K562 (cell line): ENCODE measurements around the gene ATF3. TPM values are rescaled to one million over a fixed set of nuclear protein-coding genes. Genes with fewer than 3 reads are reported as not detected.

Source experiments
- CAMTA2 ChIP-seq: fragments of 250-450 bp; sonication (Bioruptor Pico); conservative IDR thresholded peaks from 2 replicates; pipeline ENCODE4 v1.5.1; 2022
- CSDE1 ChIP-seq, 2 experiments: fragments of 450-650 bp; IDR thresholded peaks; 2 replicates each; pipeline ENCODE4 v1.6.1; 2016; ENCODE audit warnings: mild to moderate bottlenecking in 1 of 2
- EHMT2 ChIP-seq: fragments of 450-650 bp; IDR thresholded peaks from 2 replicates; pipeline ENCODE4 v1.6.1; 2018; ENCODE audit warnings: antibody characterized with exemption
- HNRNPL ChIP-seq: fragments of 200-400 bp; formaldehyde crosslinking; IDR thresholded peaks from 2 replicates; pipeline ENCODE4 v1.6.1; 2017; ENCODE audit warnings: low read depth, mild to moderate bottlenecking, low read length
- MCM5 ChIP-seq: fragments of 450-650 bp; IDR thresholded peaks from 2 replicates; pipeline ENCODE4 v1.6.1; 2016; ENCODE audit warnings: low read depth
- NUFIP1 ChIP-seq: fragments of 450-650 bp; IDR thresholded peaks from 2 replicates; pipeline ENCODE4 v1.6.1; 2018; ENCODE audit not compliant: partially characterized antibody
- RHOXF2B ChIP-seq: fragments of 250-450 bp; sonication (Bioruptor Pico); conservative IDR thresholded peaks from 2 replicates; pipeline ENCODE4 v1.5.1; 2021
- SAP30 ChIP-seq: fragments of 200-600 bp; sonication (generic); IDR thresholded peaks from 2 replicates; pipeline ENCODE4 v1.6.1; 2012; ENCODE audit warnings: borderline replicate concordance, low read depth, mild to moderate bottlenecking, moderate library complexity, low read length, control low read depth, inconsistent platforms; ENCODE audit not compliant: insufficient read depth, poor library complexity, severe bottlenecking
- SMAD1 ChIP-seq: fragments of 150-350 bp; IDR thresholded peaks from 2 replicates; pipeline ENCODE4 v1.6.1; 2014; ENCODE audit warnings: low read length, low read depth; ENCODE audit not compliant: partially characterized antibody
- TARDBP ChIP-seq: fragments of 450-650 bp; IDR thresholded peaks from 2 replicates; pipeline ENCODE4 v1.6.1; 2016
- TCF7L2 ChIP-seq: fragments of 150-350 bp; IDR thresholded peaks from 2 replicates; pipeline ENCODE4 v1.6.1; 2016; ENCODE audit warnings: low read depth, mild to moderate bottlenecking, low read length, moderate library complexity
- THRB ChIP-seq: fragments of 450-650 bp; formaldehyde crosslinking; conservative IDR thresholded peaks from 2 replicates; pipeline ENCODE4 v1.4.0; 2022; ENCODE audit warnings: mild to moderate bottlenecking, missing genetic modification characterization
- ZNF133 ChIP-seq: fragments of 250-450 bp; sonication (Bioruptor Pico); IDR thresholded peaks from 2 replicates; pipeline ENCODE4 v1.4.0; 2020; ENCODE audit warnings: mild to moderate bottlenecking
- polyA plus RNA-seq, 8 experiments: library from polyadenylated mRNA; depleted of rRNA in 4 of 8; stranded (reverse) in 5 of 8; unstranded in 3 of 8; fragments of >200 nt; fragmentation: Nextera tagmentation in 2 of 8; fragmentation: Illumina TruSeq in 1 of 8; extraction: Ambion mirVana in 2 of 8; extraction: Trizol in 1 of 8; gene quantifications; 2 replicates each; pipeline versions ENCODE4 v1.2.1 to v1.2.3, GENCODE V29; 2011 to 2014; ENCODE audit warnings: inconsistent platforms in 1 of 8, missing spikeins in 1 of 8
- total RNA-seq, 7 experiments: library from RNA; depleted of rRNA in 6 of 7; stranded (reverse); fragments of >200 nt in 6 of 7; fragmentation: Illumina TruSeq in 2 of 7; extraction: Trizol in 2 of 7; gene quantifications; 2 replicates each; pipeline versions ENCODE4 v1.2.1 to v1.2.3, GENCODE V29; 2011 to 2021; ENCODE audit warnings: low replicate concordance in 1 of 7
- TF ChIP-seq, protein P1 (sequence below): IDR thresholded peaks from 2 replicates; pipeline ENCODE4 v1.6.1; 2011; ENCODE audit warnings: borderline replicate concordance, low read depth, mild to moderate bottlenecking, moderate library complexity, low read length; ENCODE audit not compliant: insufficient read depth, poor library complexity, severe bottlenecking
- TF ChIP-seq, protein P2 (sequence below): fragments of 450-650 bp; IDR thresholded peaks from 2 replicates; pipeline ENCODE4 v1.6.1; 2017; ENCODE audit warnings: antibody characterized with exemption, mild to moderate bottlenecking
- TF ChIP-seq, protein P3 (sequence below): sonication (generic); formaldehyde crosslinking; IDR thresholded peaks from 2 replicates; pipeline ENCODE4 v1.8.1; 2023; ENCODE audit warnings: mild to moderate bottlenecking, missing genetic modification reagents

The ATF3 gene
- total and polyA plus RNA-seq, 9 of the 15 experiments (the other 6 are each of a cell fraction or from before 2014, with no cell fraction given), result 3.5 to 28.2 (median 19.8) TPM

DNA sequence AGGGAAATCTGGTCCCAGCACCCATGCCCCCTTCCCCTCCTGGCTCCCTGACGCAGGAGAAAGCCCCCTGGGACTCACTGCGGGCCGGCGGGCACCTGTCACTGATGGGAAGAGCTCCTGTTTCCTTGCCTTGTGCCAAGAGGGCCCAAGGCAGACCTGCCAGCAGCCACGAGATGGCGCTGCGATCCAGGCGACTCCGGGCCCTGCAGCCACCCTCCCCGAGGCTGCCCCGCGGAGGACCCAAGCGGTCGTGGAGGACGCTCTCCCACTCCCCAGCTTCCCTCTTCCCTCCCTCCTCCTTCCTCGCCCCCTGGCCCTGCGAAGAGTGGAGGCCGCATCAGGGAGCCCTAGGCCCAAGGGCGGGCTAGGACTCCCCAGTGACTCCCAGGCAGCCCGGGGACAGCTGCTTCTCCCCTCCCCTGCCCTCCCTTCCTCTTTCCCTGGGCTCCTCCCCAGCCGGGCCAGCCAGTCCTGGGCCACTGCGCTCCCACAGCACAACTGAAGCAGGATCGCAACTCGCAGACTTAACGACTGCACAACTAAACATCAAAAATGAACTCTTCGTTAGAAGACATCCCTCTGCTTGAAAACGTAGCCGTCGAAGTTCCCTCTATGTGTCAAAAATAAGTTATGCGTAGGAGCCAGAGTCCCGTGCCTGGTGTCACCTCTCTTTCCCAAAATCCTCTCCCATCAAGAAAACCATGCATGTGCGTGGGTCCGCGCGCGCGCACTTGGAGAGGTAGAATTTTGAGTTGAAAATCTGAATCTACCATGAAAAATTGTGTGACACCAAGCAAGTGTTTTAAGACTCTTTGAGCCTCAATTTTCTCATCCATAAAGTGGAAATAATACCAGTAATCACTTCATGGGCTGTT, 56.9 kb downstream of the ATF3 start (continued):
- TF ChIP-seq, protein P1, sequence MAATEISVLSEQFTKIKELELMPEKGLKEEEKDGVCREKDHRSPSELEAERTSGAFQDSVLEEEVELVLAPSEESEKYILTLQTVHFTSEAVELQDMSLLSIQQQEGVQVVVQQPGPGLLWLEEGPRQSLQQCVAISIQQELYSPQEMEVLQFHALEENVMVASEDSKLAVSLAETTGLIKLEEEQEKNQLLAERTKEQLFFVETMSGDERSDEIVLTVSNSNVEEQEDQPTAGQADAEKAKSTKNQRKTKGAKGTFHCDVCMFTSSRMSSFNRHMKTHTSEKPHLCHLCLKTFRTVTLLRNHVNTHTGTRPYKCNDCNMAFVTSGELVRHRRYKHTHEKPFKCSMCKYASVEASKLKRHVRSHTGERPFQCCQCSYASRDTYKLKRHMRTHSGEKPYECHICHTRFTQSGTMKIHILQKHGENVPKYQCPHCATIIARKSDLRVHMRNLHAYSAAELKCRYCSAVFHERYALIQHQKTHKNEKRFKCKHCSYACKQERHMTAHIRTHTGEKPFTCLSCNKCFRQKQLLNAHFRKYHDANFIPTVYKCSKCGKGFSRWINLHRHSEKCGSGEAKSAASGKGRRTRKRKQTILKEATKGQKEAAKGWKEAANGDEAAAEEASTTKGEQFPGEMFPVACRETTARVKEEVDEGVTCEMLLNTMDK, result peak; percentile 50
- no peak for TF ChIP-seq EHMT2
- TF ChIP-seq, protein P2, sequence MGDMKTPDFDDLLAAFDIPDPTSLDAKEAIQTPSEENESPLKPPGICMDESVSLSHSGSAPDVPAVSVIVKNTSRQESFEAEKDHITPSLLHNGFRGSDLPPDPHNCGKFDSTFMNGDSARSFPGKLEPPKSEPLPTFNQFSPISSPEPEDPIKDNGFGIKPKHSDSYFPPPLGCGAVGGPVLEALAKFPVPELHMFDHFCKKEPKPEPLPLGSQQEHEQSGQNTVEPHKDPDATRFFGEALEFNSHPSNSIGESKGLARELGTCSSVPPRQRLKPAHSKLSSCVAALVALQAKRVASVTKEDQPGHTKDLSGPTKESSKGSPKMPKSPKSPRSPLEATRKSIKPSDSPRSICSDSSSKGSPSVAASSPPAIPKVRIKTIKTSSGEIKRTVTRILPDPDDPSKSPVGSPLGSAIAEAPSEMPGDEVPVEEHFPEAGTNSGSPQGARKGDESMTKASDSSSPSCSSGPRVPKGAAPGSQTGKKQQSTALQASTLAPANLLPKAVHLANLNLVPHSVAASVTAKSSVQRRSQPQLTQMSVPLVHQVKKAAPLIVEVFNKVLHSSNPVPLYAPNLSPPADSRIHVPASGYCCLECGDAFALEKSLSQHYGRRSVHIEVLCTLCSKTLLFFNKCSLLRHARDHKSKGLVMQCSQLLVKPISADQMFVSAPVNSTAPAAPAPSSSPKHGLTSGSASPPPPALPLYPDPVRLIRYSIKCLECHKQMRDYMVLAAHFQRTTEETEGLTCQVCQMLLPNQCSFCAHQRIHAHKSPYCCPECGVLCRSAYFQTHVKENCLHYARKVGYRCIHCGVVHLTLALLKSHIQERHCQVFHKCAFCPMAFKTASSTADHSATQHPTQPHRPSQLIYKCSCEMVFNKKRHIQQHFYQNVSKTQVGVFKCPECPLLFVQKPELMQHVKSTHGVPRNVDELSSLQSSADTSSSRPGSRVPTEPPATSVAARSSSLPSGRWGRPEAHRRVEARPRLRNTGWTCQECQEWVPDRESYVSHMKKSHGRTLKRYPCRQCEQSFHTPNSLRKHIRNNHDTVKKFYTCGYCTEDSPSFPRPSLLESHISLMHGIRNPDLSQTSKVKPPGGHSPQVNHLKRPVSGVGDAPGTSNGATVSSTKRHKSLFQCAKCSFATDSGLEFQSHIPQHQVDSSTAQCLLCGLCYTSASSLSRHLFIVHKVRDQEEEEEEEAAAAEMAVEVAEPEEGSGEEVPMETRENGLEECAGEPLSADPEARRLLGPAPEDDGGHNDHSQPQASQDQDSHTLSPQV, result no peak
- no peak for TF ChIP-seq NUFIP1
- TF ChIP-seq SMAD1, result no peak
- TF ChIP-seq HNRNPL, result no peak
- no peak for TF ChIP-seq SAP30
- TF ChIP-seq RHOXF2B (CRISPR knock-in tag), result no peak
- peak; percentile 65; the same call in 1 of the 2 replicates for TF ChIP-seq THRB (CRISPR knock-in tag)
- TF ChIP-seq ZNF133 (CRISPR knock-in tag), result no peak
- peak; percentile 86; the same call in 1 of the 2 replicates for TF ChIP-seq TARDBP
- no peak for TF ChIP-seq CSDE1 (IDR thresholded peaks at IDR 0.05)
- TF ChIP-seq MCM5, result no peak
- TF ChIP-seq CAMTA2 (CRISPR knock-in tag), result no peak
- no peak for TF ChIP-seq TCF7L2
- TF ChIP-seq, protein P3, sequence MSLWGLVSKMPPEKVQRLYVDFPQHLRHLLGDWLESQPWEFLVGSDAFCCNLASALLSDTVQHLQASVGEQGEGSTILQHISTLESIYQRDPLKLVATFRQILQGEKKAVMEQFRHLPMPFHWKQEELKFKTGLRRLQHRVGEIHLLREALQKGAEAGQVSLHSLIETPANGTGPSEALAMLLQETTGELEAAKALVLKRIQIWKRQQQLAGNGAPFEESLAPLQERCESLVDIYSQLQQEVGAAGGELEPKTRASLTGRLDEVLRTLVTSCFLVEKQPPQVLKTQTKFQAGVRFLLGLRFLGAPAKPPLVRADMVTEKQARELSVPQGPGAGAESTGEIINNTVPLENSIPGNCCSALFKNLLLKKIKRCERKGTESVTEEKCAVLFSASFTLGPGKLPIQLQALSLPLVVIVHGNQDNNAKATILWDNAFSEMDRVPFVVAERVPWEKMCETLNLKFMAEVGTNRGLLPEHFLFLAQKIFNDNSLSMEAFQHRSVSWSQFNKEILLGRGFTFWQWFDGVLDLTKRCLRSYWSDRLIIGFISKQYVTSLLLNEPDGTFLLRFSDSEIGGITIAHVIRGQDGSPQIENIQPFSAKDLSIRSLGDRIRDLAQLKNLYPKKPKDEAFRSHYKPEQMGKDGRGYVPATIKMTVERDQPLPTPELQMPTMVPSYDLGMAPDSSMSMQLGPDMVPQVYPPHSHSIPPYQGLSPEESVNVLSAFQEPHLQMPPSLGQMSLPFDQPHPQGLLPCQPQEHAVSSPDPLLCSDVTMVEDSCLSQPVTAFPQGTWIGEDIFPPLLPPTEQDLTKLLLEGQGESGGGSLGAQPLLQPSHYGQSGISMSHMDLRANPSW (CRISPR knock-in tag), result no peak
